ENCODE data around the gene MPL.
A peak's percentile ranks its signal among the peaks of the same experiment; 100 is the strongest.

The MPL gene

GRCh38 chr1:43316738-43317520 is 20.7 kb upstream of the MPL start:
- no peak for DNase-seq (ENCODE audit: low read depth)

GRCh38 chr1:43317817-43318471 is 19.7 kb upstream of the MPL start:
- TF ChIP-seq CTCF (IDR thresholded peaks at IDR 0.05; ENCODE audit: insufficient read depth, low read depth, low read length, missing control alignments) = no peak
- DNase-seq (ENCODE audit: low read depth) = no peak
- H3K4me3 ChIP-seq (ENCODE audit: low read depth, low read length) = no peak overlapping the region

More at GRCh38 chr1:43316738-43317520, 20.7 kb upstream of the MPL start:
- no peak overlapping the region for H3K4me3 ChIP-seq (ENCODE audit: low read depth, low read length)
- peak; percentile 2 for TF ChIP-seq CTCF (IDR thresholded peaks at IDR 0.05; ENCODE audit: insufficient read depth, low read depth, low read length, missing control alignments)

GRCh38 chr1:43318831-43319230 is 18.8 kb upstream of the MPL start:
- no peak for TF ChIP-seq CTCF (IDR thresholded peaks at IDR 0.05; ENCODE audit: insufficient read depth, low read depth, low read length, missing control alignments)
- H3K4me3 ChIP-seq (ENCODE audit: low read depth, low read length) = no peak overlapping the region
- no peak for DNase-seq (ENCODE audit: low read depth)

GRCh38 chr1:43319288-43319687 is 18.3 kb upstream of the MPL start:
- no peak overlapping the region for H3K4me3 ChIP-seq (ENCODE audit: low read depth, low read length)
- TF ChIP-seq CTCF (IDR thresholded peaks at IDR 0.05; ENCODE audit: insufficient read depth, low read depth, low read length, missing control alignments) = no peak
- DNase-seq (ENCODE audit: low read depth) = no peak

GRCh38 chr1:43319766-43320165 is 17.9 kb upstream of the MPL start:
- no peak for TF ChIP-seq CTCF (IDR thresholded peaks at IDR 0.05; ENCODE audit: insufficient read depth, low read depth, low read length, missing control alignments)
- H3K4me3 ChIP-seq (ENCODE audit: low read depth, low read length) = no peak overlapping the region
- no peak for DNase-seq (ENCODE audit: low read depth)

- no peak for DNase-seq (ENCODE audit: low read depth)
- no peak overlapping the region for H3K4me3 ChIP-seq (ENCODE audit: low read depth, low read length)
- no peak for TF ChIP-seq CTCF (IDR thresholded peaks at IDR 0.05; ENCODE audit: insufficient read depth, low read depth, low read length, missing control alignments)
Observed at GRCh38 chr1:43321331-43321891, 16.2 kb upstream of the MPL start.
